Measurements from ENCODE around the gene SMCO1.
"Not testable (repeated sequence)": the region's sequence is repeated elsewhere in the genome, so short reads cannot be mapped to it uniquely, and the experiment has no call there.

The SMCO1 gene

GRCh38 chr3:196486263-196486662, 28.9 kb downstream of the SMCO1 start:
- DNase-seq, result no peak

GRCh38 chr3:196477678-196478077, 37.5 kb downstream of the SMCO1 start:
- no peak for DNase-seq

GRCh38 chr3:196472286-196472685, 42.9 kb downstream of the SMCO1 start:
- no peak for DNase-seq

GRCh38 chr3:196471551-196471950, 43.6 kb downstream of the SMCO1 start:
- no peak for DNase-seq

GRCh38 chr3:196470182-196470581, 45.0 kb downstream of the SMCO1 start:
- not testable (repeated sequence) for DNase-seq

GRCh38 chr3:196463804-196464203, 51.3 kb downstream of the SMCO1 start:
- DNase-seq, result no peak

GRCh38 chr3:196463478-196463756, 51.7 kb downstream of the SMCO1 start:
- DNase-seq, result no peak

GRCh38 chr3:196462680-196463477, 52.3 kb downstream of the SMCO1 start:
- DNase-seq, result not testable (repeated sequence)

- DNase-seq, result no peak
Observed at GRCh38 chr3:196458063-196458462, 57.1 kb downstream of the SMCO1 start.

- DNase-seq, result not testable (repeated sequence)
Observed at GRCh38 chr3:196457470-196457869, 57.7 kb downstream of the SMCO1 start.

All from NCI-H510A (cell line).